Pancreas (tissue), 10 donors: ENCODE measurements around the gene MRPL20. TPM values are rescaled to one million over a fixed set of nuclear protein-coding genes. Genes with fewer than 3 reads are reported as not detected.
A peak's percentile ranks its signal among the peaks of the same experiment; 100 is the strongest.

Source experiments
- ATAC-seq, 4 donors: fragments of 200-7000 bp; cut with Tn5 transposase; one replicate each; pipeline versions ENCODE4 v1.8.0 to v1.9.1; 2020; ENCODE audit warnings: mild to moderate bottlenecking in 4 of 4, moderate library complexity in 4 of 4
- DNase-seq, 6 donors: peaks; one replicate each; pipeline ENCODE4 v3.0.0-alpha.2; 2020
- FAIRE-seq: peaks from 2 replicates; lab custom pipeline; 2012; peaks lifted over from hg19 to GRCh38; lab: Jason Lieb, UNC
- H3K27ac ChIP-seq, 4 donors: fragments of 200-600 bp; sonication (generic); 1 replicate in 3 of 4; 2 replicates in 1 of 4; pipeline versions ENCODE4 v1.5.0 to v1.8.0; 2020
- H3K27me3 ChIP-seq, 4 donors: fragments of 200-600 bp; one replicate each; pipeline ENCODE4 v1.8.0; 2021
- H3K36me3 ChIP-seq, 3 donors: fragments of 200-600 bp; sonication (generic) in 1 of 3; one replicate each; pipeline versions ENCODE4 v1.5.0 to v1.8.0; 2020 to 2021
- H3K4me1 ChIP-seq, 3 donors: fragments of 200-600 bp; one replicate each; pipeline ENCODE4 v1.8.0; 2021
- H3K4me3 ChIP-seq, 4 donors: fragments of 200-600 bp; sonication (generic) in 2 of 4; one replicate each; pipeline versions ENCODE4 v1.5.0 to v1.8.0; 2020 to 2021
- H3K9me3 ChIP-seq, 4 donors: fragments of 200-600 bp; one replicate each; pipeline ENCODE4 v1.8.0; 2021
- WGBS, 2 donors: extraction: QIAGEN DNeasy Blood & Tissue Kit; methylation state at CpG; one replicate each; pipeline ENCODE4 v1.1.7; 2013; 5-methylcytosine and 5-hydroxymethylcytosine counted together
- intact Hi-C, 3 donors: fragments of 100-400 bp; cut with DNase I; formaldehyde crosslinking; loops; one replicate each; pipeline versions ENCODE4 v1.11.1 to v1.14.2; 2022
- polyA plus RNA-seq, 2 donors: library from polyadenylated mRNA; stranded (reverse); fragments of 200-250 nt; gene quantifications; one replicate each; pipeline ENCODE4 v1.2.3, GENCODE V29; 2013
- total RNA-seq, 6 donors: library from RNA; stranded (reverse); fragmentation: NEBNext Ultra II Directional in 4 of 6; extraction: Animal tissue kit (Norgen Biotek cat#: 25700) in 4 of 6; gene quantifications; one replicate each; pipeline versions ENCODE4 v1.2.1 to v1.2.4, GENCODE V29; 2021 to 2023
- TF ChIP-seq, protein P1 (sequence below), 4 donors: fragments of 200-600 bp; sonication (generic) in 3 of 4; IDR thresholded peaks; one replicate each; pipeline versions ENCODE4 v1.5.0 to v1.8.0; 2021; ENCODE audit warnings: antibody characterized with exemption in 4 of 4
- donor health status: healthy with polysubstance abuse.
- donor health status: DM: no; HTN: no; CAD: no; lungs with moderate emphysema.
- donor health status: DM: no; HTN: no; CAD: no.
- donor health status: control.
- donor health status: control.
- donor health status: Bipolar disorder and iron deficiency.
- donor health status: DM: yes; HTN: yes; CAD: no.
- donor health status: DM: no; HTN: no; CAD: no.
- donor health status: DM: no; HTN: no; CAD: no.
- donor health status: DM: yes; HTN: yes; CAD: no.

The MRPL20 gene
- total and polyA plus RNA-seq, 8 donors: 42.1 to 121 (median 56.6) TPM

DNA sequence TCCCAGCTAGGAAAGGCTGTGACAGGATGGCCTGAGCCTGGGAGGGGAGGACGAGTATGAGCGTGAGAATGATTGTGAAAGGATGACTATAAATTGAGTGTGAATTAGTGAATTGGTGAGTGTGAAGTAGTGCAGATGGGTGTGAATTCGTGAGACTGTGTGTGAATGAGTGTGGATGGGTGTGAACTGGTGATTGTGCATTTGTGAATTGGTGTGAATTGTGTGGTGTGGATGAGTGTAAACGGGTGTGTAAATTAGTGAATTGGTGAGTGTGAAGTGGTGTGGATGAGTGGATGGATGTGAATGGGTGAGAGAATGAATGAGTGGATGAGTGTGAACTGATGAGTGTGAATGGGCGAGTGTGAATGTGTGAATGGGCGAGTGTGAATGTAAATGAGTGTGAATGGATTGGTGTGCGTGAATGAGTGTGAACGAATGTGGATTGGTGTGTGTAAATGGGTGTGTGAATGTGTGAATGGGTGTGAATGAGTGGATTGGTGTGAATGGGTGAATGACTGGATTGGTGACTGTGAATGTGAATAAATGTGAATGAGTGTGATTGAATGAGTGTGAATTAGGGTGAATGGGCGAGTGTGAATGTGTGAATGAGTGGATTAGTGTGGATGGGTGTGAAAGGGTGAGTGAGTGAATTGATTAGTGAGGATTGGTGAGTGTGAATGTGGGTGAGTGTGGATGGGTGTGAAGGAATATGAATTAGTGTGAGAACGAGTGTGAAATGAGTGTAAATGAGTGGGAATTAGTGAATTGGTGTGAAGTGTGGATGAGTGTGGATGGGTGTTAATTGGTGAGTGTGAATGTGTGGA lies 41.0 kb downstream of the MRPL20 start:
- Histone ChIP-seq H3K4me3 (no peak overlapping the region), H3K27me3 (no peaks in the 10 kb centered on the region), H3K4me1 (no peaks in the 10 kb centered on the region), H3K27ac (no peak overlapping the region), H3K9me3 (no peaks in the 10 kb centered on the region), H3K36me3 (no peaks in the 10 kb centered on the region)
- WGBS, 2 donors: 70 to 75% methylated on average over 10 of the region's 10 CpGs
- TF ChIP-seq, protein P1, sequence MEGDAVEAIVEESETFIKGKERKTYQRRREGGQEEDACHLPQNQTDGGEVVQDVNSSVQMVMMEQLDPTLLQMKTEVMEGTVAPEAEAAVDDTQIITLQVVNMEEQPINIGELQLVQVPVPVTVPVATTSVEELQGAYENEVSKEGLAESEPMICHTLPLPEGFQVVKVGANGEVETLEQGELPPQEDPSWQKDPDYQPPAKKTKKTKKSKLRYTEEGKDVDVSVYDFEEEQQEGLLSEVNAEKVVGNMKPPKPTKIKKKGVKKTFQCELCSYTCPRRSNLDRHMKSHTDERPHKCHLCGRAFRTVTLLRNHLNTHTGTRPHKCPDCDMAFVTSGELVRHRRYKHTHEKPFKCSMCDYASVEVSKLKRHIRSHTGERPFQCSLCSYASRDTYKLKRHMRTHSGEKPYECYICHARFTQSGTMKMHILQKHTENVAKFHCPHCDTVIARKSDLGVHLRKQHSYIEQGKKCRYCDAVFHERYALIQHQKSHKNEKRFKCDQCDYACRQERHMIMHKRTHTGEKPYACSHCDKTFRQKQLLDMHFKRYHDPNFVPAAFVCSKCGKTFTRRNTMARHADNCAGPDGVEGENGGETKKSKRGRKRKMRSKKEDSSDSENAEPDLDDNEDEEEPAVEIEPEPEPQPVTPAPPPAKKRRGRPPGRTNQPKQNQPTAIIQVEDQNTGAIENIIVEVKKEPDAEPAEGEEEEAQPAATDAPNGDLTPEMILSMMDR (IDR thresholded peaks at IDR 0.05): no peak
- ATAC-seq: no peak
- peak in 1 of 6 donors; percentile 1 for DNase-seq
- intact Hi-C loops: no loop called here
- no peak for FAIRE-seq

DNA sequence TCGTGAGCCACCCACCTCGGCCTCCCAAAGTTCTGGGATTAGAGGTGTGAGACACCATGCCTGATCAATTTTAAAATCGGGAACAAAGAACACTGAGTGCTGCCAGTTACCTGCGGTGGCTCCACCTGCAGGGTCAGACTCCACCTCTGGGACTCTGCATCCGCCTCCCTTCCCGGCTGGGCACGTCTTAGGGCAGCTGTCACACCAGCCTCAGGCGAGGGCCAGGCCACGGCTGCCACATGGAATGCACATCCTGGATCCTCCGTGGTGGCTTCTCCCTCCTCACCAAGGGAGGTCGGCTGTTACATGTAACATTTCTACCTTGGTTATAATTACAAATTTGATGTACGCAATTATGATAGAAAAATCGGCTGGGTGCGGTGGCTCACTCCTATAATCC lies 42.8 kb downstream of the MRPL20 start:
- DNase-seq (peak in 2 of 6 donors; percentile 41 to 54), FAIRE-seq (no peak), ATAC-seq (no peak)
- H3K9me3 ChIP-seq: no peaks in the 10 kb centered on the region
- no peak overlapping the region for H3K27ac ChIP-seq
- 52 to 68% methylated on average over 14 of the region's 14 CpGs for WGBS, 2 donors
- H3K4me3 ChIP-seq: no peak overlapping the region
- intact Hi-C loops: no loop called here
- no peaks in the 10 kb centered on the region for H3K27me3 ChIP-seq
- TF ChIP-seq, protein P1 (IDR thresholded peaks at IDR 0.05): no peak
- H3K36me3 ChIP-seq: no peaks in the 10 kb centered on the region
- no peaks in the 10 kb centered on the region for H3K4me1 ChIP-seq

DNA sequence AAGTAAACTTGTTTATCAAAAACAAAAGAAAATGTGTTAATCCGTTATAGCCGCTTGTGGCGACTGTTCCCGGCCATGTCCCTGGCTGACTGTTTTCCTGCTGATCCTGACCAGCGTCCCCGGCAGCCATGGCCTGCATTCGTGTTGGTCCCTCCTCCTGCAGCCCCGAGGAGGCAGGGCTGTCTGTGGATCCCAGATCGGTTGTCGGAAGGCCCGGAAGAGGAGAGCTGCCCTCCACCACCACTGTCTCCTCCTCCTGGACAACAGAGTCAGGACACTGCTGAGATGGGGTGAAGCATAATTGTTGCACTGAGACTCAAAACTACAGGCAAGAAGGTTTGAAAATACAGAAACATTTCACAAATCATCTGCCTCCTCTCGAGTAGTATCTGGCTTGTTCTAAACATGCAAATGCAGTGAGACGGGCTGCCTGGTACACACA lies 45.1 kb downstream of the MRPL20 start:
- ATAC-seq (no peak), FAIRE-seq (no peak), DNase-seq (peak in 2 of 6 donors; percentile 20 to 28)
- H3K9me3 ChIP-seq: no peaks in the 10 kb centered on the region
- 31 to 35% methylated on average over 13 of the region's 13 CpGs for WGBS, 2 donors
- no peaks in the 10 kb centered on the region for H3K36me3 ChIP-seq
- intact Hi-C loops: no loop called here
- TF ChIP-seq, protein P1 (IDR thresholded peaks at IDR 0.05): no peak
- H3K27me3 ChIP-seq: no peaks in the 10 kb centered on the region
- no peak overlapping the region for H3K27ac ChIP-seq
- no peak overlapping the region for H3K4me3 ChIP-seq
- H3K4me1 ChIP-seq: no peaks in the 10 kb centered on the region

DNA sequence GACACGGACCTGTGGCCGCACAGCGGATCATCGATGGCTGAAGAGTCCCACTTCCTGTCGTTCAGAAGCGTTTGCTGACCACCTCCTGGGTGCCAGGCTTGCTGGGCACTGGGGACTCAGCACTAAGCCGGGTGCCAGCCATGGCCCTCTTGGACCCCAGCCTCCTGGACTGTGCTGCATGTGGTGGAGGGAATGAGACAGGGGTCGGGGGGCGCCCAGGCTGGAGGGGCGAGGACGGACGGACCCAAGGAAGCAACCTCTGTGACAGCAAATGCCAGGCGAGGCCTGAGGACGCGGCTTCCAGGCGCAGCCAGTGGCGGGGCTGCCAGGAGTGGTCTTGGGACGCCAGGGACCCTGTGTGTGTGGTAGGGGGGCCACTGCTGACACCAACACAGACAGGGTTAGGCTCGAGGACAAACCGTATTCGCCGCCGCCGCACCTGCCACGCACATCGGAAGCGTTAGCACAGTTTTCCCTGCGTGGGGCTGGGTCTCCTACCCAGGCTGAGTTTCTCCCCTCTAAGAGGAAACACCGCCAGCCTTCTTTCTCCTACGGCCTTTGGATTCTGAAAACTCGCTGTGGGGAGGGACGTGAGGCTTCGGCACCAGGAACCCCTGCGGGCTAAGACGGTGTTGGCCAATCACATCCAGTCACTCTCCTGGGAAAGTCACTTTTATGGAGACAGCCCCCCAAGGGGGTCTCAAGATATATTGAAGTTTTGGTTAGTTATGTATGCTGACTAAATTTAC lies 45.7 kb downstream of the MRPL20 start:
- no peaks in the 10 kb centered on the region for H3K9me3 ChIP-seq
- no peaks in the 10 kb centered on the region for H3K4me1 ChIP-seq
- intact Hi-C loops: no loop called here
- DNase-seq (peak in 3 of 6 donors; percentile 12 to 53 (median 17)), ATAC-seq (no peak), FAIRE-seq (no peak)
- no peaks in the 10 kb centered on the region for H3K27me3 ChIP-seq
- TF ChIP-seq, protein P1 (IDR thresholded peaks at IDR 0.05): no peak
- WGBS, 2 donors: 69 to 74% methylated on average over 33 to 35 of the region's 35 CpGs
- H3K27ac ChIP-seq: no peak overlapping the region
- no peaks in the 10 kb centered on the region for H3K36me3 ChIP-seq
- H3K4me3 ChIP-seq: no peak overlapping the region
